IgD-negative memory B cell (primary cell): ENCODE results near the gene KHDC1. TPM values are rescaled to one million over a fixed set of nuclear protein-coding genes. Genes with fewer than 3 reads are reported as not detected.
"Not testable (repeated sequence)": the region's sequence is repeated elsewhere in the genome, so short reads cannot be mapped to it uniquely, and the experiment has no call there.

ENCODE experiments used
- H3K27ac Mint-ChIP-seq, 3 donors: one replicate each; pipeline ENCODE4 v1.8.0; 2020 to 2022; ENCODE audit warnings: mild to moderate bottlenecking in 3 of 3, mixed read lengths in 3 of 3, moderate library complexity in 1 of 3
- H3K27me3 Mint-ChIP-seq: one replicate; pipeline ENCODE4 v1.8.0; 2021; ENCODE audit warnings: mixed read lengths
- H3K36me3 Mint-ChIP-seq: one replicate; pipeline ENCODE4 v1.8.0; 2020; ENCODE audit warnings: mild to moderate bottlenecking, mixed read lengths
- H3K4me1 Mint-ChIP-seq, 3 donors: one replicate each; pipeline ENCODE4 v1.8.0; 2020 to 2022; ENCODE audit warnings: mixed read lengths in 3 of 3, mild to moderate bottlenecking in 1 of 3
- H3K4me3 Mint-ChIP-seq, 4 donors: one replicate each; pipeline ENCODE4 v1.8.0; 2020 to 2022; ENCODE audit warnings: mild to moderate bottlenecking in 4 of 4, mixed read lengths in 4 of 4, moderate library complexity in 3 of 4
- H3K9me3 Mint-ChIP-seq, 3 donors: one replicate each; pipeline ENCODE4 v1.8.0; 2020 to 2021; ENCODE audit warnings: mixed read lengths in 3 of 3, mild to moderate bottlenecking in 1 of 3
- polyA plus RNA-seq: library from polyadenylated mRNA; unstranded; fragments of 300-500 nt; fragmentation: Illumina TruSeq; gene quantifications from one replicate; pipeline ENCODE4 v1.2.3, GENCODE V29; 2021

Gene KHDC1, protein sequence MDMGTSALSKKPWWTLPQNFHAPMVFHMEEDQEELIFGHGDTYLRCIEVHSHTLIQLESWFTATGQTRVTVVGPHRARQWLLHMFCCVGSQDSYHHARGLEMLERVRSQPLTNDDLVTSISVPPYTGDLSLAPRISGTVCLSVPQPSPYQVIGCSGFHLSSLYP
- polyA plus RNA-seq, result 3.1 TPM

DNA sequence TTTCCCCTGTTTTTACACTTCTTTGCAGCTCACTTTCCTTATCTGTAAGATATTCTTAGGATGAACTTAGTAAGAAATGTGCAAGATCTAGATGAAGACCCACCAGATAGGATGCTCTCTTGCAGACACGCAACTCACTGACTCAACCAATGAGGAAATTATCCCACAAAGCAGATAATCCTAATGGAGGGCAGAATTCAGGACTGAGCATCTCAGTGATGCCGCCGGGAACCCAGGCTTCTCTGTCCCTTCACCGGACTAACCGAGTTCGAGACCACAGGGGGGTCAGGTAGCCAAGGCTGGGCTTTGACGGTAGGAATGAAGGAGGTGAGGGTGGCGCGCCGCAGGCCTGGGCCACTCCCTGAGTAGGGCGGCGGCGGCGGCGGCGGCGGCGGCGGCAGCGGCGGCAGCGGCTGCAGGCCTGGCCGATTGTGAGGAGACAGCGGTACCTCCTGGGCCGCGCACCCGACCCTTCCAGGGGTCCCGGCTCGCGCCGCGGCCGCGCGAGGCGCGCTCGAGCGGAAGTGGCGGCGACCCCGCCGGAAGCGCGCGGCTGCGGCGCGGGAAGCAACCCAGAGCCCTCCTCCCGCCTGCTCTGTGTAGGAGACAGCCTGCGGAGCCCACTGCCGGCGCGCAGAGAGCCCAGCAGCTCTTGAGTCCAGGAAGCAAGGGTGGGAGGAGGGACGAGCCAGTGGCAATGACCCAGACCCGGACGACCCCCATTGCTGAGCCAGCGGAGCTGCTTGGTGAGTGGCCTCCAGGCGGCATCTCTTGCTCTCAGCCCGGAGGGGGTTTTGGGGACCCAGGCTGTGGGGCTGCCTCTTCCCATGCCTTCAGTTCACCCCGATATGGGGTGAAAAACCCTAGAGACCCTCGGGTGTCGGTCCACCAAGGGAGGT, at the start of gene KHDC1:
Gene KHDC1 (minus strand): TSS at position 526 of the 899 bp plus-strand sequence. CDS start 20,679 bp downstream, outside the sequence.
- no peaks in the 10 kb centered on the region for H3K9me3 Mint-ChIP-seq
- peak within 1 kb of the TSS; percentile 80 to 95 (median 90) for H3K4me3 Mint-ChIP-seq
- peaks cover 11 to 16% (median 11%) of the 10 kb centered on the region in 3 donors for H3K4me1 Mint-ChIP-seq
- H3K27ac Mint-ChIP-seq, result peak within 1 kb of the TSS in 1 of 3 donors; percentile 25
- no peaks in the 10 kb centered on the region for H3K27me3 Mint-ChIP-seq
- no peaks in the 10 kb centered on the region for H3K36me3 Mint-ChIP-seq

DNA sequence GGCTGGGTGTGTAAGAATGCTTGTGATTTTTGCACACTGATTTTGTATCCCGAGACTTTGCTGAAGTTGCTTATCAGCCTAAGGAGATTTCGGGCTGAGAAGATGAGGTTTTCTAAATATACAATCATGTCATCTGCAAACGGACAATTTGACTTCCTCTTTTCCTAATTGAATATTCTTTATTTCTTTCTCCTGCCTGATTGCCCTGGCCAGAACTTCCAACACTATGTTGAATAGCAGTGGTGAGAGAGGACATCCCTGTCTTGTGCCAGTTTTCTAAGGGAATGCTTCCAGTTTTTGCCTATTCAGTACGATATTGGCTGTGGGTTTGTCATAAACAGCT, 47.5 kb upstream of the KHDC1 start:
- H3K27ac Mint-ChIP-seq, result peak overlapping the region in 1 of 3 donors; percentile 6
- peaks cover 3 to 14% (median 8%) of the 10 kb centered on the region in 3 donors for H3K4me1 Mint-ChIP-seq
- not testable (repeated sequence) for H3K36me3 Mint-ChIP-seq, H3K9me3 Mint-ChIP-seq
- H3K4me3 Mint-ChIP-seq, result peak overlapping the region; percentile 94 to 98 (median 97)
- peaks cover 13% of the 10 kb centered on the region for H3K27me3 Mint-ChIP-seq

DNA sequence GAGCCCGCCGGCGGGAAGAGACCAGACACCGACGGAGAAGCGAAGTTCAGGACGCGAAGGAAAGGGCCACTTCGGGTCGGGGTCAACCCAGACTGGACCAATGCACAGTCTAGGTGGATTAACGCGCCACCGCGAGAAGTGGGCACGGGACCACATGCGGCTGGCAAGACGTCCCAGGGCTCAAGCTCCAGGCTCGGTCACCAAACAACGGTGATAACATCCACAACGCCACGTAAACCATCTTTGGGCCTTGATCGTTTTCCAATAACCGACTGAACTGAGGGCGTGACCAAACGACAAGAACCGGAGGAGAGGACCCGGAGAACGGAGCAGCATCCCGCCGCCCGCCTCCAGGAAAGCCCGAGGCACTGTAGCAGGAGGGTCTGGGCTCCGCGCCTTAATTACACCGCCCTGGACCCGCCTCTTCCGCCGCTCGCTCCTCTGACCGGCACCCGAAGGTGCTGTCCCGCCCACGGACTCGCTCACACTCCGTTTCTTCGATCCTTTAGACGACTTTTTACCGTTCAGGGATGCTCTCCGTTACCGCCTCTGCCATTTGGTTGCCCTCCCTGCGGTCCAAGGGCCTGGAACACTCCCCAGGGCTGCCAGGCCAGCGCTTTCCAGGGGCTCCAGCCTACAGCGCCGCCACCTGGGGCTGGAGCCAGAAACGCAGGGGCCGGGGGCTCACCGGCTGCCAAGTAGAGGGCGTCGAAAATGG, 46.9 kb upstream of the KHDC1 start:
- Mint-ChIP-seq H3K27me3 (peaks cover 10% of the 10 kb centered on the region), H3K9me3 (peaks cover 0 to 5% (median 0%) of the 10 kb centered on the region in 3 donors), H3K4me3 (peak overlapping the region; percentile 94 to 98 (median 97)), H3K4me1 (peaks cover 3 to 14% (median 8%) of the 10 kb centered on the region in 3 donors), H3K27ac (peak overlapping the region in 1 of 3 donors; percentile 6), H3K36me3 (peaks cover 2% of the 10 kb centered on the region)

DNA sequence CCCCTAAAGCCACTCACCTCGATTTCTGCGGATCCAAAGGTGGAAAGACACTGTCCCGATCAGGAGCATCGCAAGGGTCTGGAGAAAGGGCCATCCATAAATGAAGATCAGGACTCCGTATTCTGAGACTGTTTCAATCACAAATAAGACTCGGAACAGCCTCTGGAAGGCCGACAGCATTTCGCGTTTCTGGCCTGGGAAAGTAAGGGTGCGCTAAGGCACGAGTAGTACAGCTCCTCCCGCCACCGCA, 46.5 kb upstream of the KHDC1 start:
- peaks cover 2% of the 10 kb centered on the region for H3K36me3 Mint-ChIP-seq
- peak overlapping the region; percentile 94 to 98 (median 97) for H3K4me3 Mint-ChIP-seq
- peaks cover 10% of the 10 kb centered on the region for H3K27me3 Mint-ChIP-seq
- H3K27ac Mint-ChIP-seq, result no peak overlapping the region
- H3K9me3 Mint-ChIP-seq, result peaks cover 0 to 5% (median 0%) of the 10 kb centered on the region in 3 donors
- peaks cover 3 to 14% (median 8%) of the 10 kb centered on the region in 3 donors for H3K4me1 Mint-ChIP-seq

DNA sequence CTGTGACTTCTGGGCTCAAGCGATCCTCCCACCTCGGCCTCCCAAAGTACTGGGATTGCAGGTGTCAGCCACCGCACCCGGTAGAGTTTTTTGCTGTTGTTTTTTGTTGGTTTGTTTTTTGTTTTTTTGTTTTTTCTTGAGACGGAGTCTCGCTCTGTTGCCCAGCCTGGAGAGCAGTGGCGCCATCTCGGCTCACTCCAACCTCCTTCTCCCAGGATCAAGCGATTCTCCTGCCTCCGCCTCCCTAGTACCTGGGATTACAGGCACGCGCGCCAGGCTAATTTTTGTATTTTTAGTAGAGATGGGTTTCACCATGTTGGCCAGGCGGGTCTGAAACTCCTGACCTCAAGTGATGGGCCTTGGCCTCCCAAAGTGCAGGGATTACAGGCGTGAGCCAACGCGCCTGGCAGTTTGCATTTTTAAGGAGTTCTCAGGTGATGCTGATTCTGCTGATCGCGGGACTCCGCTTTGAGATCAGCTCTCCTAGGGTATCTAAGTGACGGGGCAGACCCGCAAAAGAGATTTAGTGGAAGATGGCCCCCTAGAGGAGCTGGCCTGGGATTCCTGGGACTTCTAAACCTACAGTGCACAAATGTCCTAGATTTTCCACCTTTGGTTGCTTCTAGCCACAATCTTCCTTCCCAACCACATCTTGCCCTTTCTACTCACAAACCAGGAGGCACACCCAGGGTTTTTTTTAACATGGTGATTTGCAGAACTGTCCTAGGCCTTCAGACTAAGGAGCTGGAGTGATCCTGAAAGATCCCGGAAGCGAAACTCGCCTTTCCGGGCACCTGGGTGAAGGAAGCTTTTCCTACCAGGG, 45.9 kb upstream of the KHDC1 start:
- Mint-ChIP-seq H3K27ac (no peak overlapping the region), H3K36me3 (peaks cover 2% of the 10 kb centered on the region), H3K27me3 (peaks cover 8% of the 10 kb centered on the region), H3K4me1 (peaks cover 3 to 14% (median 8%) of the 10 kb centered on the region in 3 donors), H3K9me3 (peaks cover 0 to 5% (median 0%) of the 10 kb centered on the region in 3 donors), H3K4me3 (peak overlapping the region; percentile 94 to 98 (median 97))

DNA sequence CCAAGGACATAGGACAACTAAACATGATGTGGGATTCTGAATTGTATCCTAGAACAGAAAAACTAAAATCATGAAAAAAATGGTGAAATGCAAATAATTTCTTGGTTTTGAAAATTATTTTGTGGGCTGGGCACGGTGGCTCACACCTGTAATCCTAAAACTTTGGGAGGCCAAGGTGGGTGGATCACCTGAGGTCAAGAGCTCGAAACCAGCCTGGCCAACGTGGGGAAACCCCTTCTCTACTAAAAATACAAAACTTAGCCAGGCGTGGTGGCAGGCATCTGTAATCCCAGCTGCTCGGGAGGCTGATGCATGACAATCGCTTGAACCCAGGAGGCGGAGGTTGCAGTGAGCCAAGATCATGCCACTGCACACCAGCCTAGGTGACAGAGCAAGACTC, 40.8 kb upstream of the KHDC1 start:
- Mint-ChIP-seq H3K4me1 (peaks cover 7 to 10% (median 8%) of the 10 kb centered on the region in 3 donors), H3K4me3 (peak overlapping the region in 1 of 4 donors; percentile 32)
- H3K36me3 Mint-ChIP-seq, H3K27ac Mint-ChIP-seq, H3K27me3 Mint-ChIP-seq, H3K9me3 Mint-ChIP-seq: not testable (repeated sequence)

DNA sequence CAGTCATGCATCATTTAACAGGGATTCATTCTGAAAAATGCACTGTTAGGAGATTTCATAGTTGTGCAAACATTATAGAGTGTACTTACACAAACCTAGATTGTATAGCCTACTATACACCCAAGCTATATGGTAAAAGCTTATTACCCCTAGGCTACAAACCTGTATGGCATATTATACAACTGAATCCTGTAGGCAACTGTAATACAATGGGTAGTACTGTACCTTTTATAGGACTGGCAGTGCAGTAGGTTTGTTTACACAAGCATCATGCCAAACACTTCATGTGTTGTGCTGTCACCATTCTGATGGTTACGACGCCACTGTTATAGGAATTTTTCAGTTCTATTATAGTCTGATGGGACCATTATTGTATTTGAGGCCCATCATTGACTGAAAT, 39.3 kb upstream of the KHDC1 start:
- Mint-ChIP-seq H3K4me3 (no peak overlapping the region), H3K4me1 (peaks cover 7 to 10% (median 8%) of the 10 kb centered on the region in 3 donors), H3K36me3 (peaks cover 4% of the 10 kb centered on the region), H3K27ac (no peak overlapping the region), H3K9me3 (peaks cover 0 to 2% (median 0%) of the 10 kb centered on the region in 3 donors), H3K27me3 (no peaks in the 10 kb centered on the region)

DNA sequence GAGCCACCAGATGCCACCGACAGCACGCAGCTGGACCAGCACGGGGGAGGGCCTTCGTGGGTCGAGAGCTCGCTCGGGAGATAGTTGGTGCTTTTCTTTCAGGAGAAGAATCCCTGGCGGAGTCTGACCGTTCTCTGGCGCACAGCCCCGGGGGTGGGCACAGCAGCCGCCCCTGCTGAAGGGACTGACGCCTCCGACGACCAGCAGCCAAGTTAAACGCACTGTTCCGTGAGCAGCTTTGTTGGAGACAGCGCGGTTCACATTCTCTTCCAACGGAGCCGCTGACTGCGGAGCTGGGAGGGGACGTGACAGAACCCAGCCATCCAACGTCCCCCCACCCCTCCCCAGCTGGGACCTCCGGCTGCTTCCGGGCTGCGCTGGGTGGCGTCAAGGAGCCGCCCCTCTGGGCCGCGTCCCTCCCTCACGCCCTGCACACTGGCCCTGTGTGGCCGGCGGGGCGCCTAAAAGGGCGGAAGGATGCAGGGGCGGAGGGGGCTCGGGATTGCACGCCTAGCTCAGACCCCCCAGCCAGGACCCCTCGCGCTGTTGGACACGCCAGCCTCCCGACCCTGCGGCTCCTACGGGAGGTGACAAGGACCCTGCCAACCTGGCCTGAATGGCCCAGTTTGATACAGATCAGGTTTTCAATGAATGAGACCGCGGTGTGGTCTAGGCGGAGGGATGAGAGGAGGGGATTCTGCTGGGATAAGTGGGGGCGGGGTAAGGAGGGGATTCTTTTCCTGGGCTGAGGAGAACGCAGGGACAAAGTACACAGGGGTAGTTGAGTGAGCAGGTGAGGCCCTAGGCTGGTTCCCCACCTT, 36.4 kb upstream of the KHDC1 start:
- peaks cover 4% of the 10 kb centered on the region for H3K36me3 Mint-ChIP-seq
- H3K27me3 Mint-ChIP-seq, result no peaks in the 10 kb centered on the region
- no peak overlapping the region for H3K4me3 Mint-ChIP-seq
- peaks cover 0 to 2% (median 0%) of the 10 kb centered on the region in 3 donors for H3K9me3 Mint-ChIP-seq
- H3K4me1 Mint-ChIP-seq, result peaks cover 7 to 9% (median 8%) of the 10 kb centered on the region in 3 donors
- peak overlapping the region in 1 of 3 donors; percentile 76 for H3K27ac Mint-ChIP-seq

DNA sequence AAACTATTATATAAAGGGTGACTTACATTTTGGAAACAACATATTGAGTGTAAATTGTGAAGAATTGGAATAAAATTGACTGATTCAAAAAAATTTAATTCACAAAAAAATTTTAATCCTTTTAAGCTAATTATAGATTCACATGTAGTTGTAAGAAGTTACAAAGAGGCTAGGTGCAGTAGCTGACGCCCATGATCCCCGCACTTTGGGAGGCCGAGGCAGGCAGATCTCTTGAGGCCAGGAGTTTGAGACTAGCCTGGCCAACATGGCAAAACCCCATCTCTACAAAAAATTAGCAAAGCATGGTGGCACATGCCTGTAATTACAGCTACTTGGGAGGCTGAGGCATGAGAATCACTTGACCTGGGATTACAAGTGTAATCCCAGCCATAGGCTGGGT, 30.3 kb upstream of the KHDC1 start:
- no peaks in the 10 kb centered on the region for H3K36me3 Mint-ChIP-seq
- peak overlapping the region in 1 of 3 donors; percentile 80 for H3K27ac Mint-ChIP-seq
- H3K27me3 Mint-ChIP-seq, result no peaks in the 10 kb centered on the region
- no peaks in the 10 kb centered on the region for H3K9me3 Mint-ChIP-seq
- no peaks in the 10 kb centered on the region for H3K4me1 Mint-ChIP-seq
- no peak overlapping the region for H3K4me3 Mint-ChIP-seq

DNA sequence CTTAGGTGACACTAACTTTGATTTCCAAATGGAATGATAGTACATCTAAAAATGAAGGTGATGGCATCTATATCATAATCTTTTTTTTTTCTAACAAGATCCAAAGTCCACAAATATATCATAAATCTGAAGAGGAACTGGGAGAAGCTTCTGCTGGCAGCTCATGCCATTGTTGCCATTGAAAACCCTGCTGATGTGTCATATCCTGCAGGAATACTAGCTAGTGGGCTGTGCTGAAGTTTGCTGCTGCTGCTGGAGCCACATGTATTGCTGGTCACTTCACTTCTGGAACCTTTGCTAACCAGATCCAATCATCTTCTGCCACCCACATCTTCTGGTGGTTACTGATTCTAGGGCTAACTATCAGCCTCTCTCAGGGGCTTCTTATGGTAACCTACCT, 27.4 kb upstream of the KHDC1 start:
- Mint-ChIP-seq H3K9me3 (no peaks in the 10 kb centered on the region), H3K27ac (no peak overlapping the region), H3K36me3 (no peaks in the 10 kb centered on the region), H3K27me3 (no peaks in the 10 kb centered on the region), H3K4me1 (no peaks in the 10 kb centered on the region), H3K4me3 (no peak overlapping the region)

DNA sequence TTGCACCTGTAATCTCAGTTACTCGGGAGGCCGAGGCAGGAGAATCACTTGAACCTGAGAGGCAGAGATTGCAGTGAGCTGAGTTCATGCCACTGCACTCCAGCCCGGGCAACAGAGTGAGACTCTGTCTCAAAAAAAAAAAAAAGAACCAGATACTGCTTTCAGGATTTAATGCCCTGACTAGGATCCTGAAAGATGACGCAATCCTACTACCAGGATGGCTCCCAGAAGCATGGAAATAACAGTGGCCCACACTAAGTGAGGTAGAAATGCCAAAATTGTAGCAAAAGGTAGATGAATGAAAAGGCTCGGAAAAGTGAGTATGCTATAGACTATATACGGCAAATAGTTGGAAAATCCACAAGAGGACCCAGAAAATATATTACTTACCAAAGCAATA, 23.8 kb upstream of the KHDC1 start:
- H3K36me3 Mint-ChIP-seq, result no peaks in the 10 kb centered on the region
- no peaks in the 10 kb centered on the region for H3K27me3 Mint-ChIP-seq
- H3K4me3 Mint-ChIP-seq, result no peak overlapping the region
- H3K27ac Mint-ChIP-seq, result no peak overlapping the region
- peaks cover 0 to 2% (median 0%) of the 10 kb centered on the region in 3 donors for H3K4me1 Mint-ChIP-seq
- no peaks in the 10 kb centered on the region for H3K9me3 Mint-ChIP-seq

DNA sequence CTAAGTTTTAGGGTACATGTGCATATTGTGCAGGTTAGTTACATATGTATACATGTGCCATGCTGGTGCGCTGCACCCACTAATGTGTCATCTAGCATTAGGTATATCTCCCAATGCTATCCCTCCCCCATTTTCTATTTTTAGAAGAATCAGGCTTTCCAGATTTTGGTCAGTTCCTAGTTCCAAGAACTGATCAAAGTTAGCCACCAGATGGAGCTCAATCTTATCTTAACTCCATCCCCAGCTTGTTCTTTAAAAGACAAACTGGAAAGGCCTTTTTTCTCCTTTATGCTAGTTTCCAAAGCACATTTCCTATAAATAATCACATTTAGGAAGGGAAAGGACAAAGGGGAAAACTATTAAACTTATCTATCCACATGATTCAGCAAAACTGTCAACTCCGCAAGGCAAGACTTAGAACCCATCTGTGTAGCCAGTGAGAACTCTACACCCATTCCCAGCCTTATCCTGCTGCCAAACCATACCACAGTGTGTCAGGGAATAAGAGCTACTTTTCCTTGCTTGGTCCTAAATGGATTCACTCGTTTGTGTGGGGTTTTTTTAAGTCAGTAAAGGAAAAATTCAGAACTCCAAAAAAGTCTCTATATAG, 22.8 kb upstream of the KHDC1 start:
- Mint-ChIP-seq H3K27me3 (no peaks in the 10 kb centered on the region), H3K4me3 (no peak overlapping the region), H3K27ac (no peak overlapping the region)

DNA sequence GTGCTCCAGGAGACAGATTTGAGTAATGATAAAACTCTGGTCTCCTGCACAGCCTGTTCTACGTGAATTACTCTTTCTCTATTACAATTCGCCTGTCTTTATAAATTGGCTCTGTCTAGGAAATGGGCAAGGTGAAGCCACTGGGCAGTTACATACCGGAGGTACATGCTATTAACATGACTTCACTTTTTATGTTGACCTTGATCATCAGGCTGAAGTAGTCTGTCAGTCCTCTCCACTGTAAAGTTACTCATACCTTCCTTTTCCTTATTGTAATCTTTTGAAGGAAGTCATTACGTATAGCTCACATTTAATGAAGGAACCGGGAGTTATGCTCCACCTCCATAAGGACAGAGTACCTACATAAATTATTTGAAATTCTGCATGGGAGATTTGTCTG, 19.9 kb upstream of the KHDC1 start:
- Mint-ChIP-seq H3K4me3 (no peak overlapping the region), H3K36me3 (no peaks in the 10 kb centered on the region), H3K27ac (no peak overlapping the region), H3K4me1 (peaks cover 0 to 2% (median 0%) of the 10 kb centered on the region in 3 donors), H3K9me3 (no peaks in the 10 kb centered on the region), H3K27me3 (no peaks in the 10 kb centered on the region)

More for the DNA sequence above, 22.8 kb upstream of the KHDC1 start:
- Mint-ChIP-seq H3K36me3 (no peaks in the 10 kb centered on the region), H3K4me1 (peaks cover 0 to 2% (median 0%) of the 10 kb centered on the region in 3 donors), H3K9me3 (no peaks in the 10 kb centered on the region)

DNA sequence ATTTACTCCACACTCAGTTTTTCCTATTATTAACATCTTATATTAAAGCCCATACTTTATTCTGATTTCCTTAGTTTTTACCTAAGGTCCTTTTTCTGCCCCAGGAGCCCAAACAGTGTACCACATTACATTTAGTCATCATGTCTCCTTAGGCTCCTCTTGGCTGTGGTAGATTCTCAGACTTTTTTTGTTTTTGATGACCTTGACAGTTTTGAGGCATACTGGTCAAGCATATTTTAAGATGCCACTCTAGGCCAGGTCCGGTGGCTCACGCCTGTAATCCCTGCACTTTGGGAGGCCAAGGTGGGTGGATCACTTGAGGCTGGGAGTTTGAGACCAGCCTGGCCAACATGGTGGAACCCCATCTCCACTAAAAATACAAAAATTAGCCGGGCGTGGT, 18.7 kb upstream of the KHDC1 start:
- not testable (repeated sequence) for H3K36me3 Mint-ChIP-seq, H3K9me3 Mint-ChIP-seq, H3K27ac Mint-ChIP-seq, H3K27me3 Mint-ChIP-seq, H3K4me3 Mint-ChIP-seq, H3K4me1 Mint-ChIP-seq
